H9 (cell line): ENCODE results near the gene TECRL. TPM values are rescaled to one million over a fixed set of nuclear protein-coding genes. Genes with fewer than 3 reads are reported as not detected.

Source experiments
- DNase-seq: peaks from one replicate; pipeline ENCODE4 v3.0.0-alpha.2; 2017
- H2AFZ ChIP-seq: one replicate; pipeline ENCODE4 v1.6.1; 2013; ENCODE audit warnings: mild to moderate bottlenecking, low read length, control low read depth, moderate library complexity
- H2AK5ac ChIP-seq: 2 replicates; pipeline ENCODE4 v1.6.1; 2013; ENCODE audit warnings: low read length, control low read depth, mixed read lengths; ENCODE audit not compliant: insufficient read length
- H2BK120ac ChIP-seq: one replicate; pipeline ENCODE4 v1.6.1; 2013; ENCODE audit warnings: low read depth, mild to moderate bottlenecking, low read length, control low read depth, inconsistent platforms; ENCODE audit not compliant: poor library complexity, severe bottlenecking
- H2BK12ac ChIP-seq: 2 replicates; pipeline ENCODE4 v1.6.1; 2013; ENCODE audit warnings: low read length, control low read depth, mixed read lengths, low read depth; ENCODE audit not compliant: insufficient read length
- H2BK15ac ChIP-seq: 2 replicates; pipeline ENCODE4 v1.6.1; 2013; ENCODE audit warnings: low read depth, low read length, control low read depth
- H2BK20ac ChIP-seq: one replicate; pipeline ENCODE4 v1.6.1; 2013; ENCODE audit warnings: low read depth, mild to moderate bottlenecking, low read length, control low read depth, inconsistent platforms; ENCODE audit not compliant: poor library complexity, severe bottlenecking
- H2BK5ac ChIP-seq: 2 replicates; pipeline ENCODE4 v1.6.1; 2013; ENCODE audit warnings: low read length, control low read depth, mixed read lengths; ENCODE audit not compliant: insufficient read length
- H3K14ac ChIP-seq: 2 replicates; pipeline ENCODE4 v1.6.1; 2013; ENCODE audit warnings: low read length, control low read depth; ENCODE audit not compliant: insufficient read depth
- H3K18ac ChIP-seq: 2 replicates; pipeline ENCODE4 v1.6.1; 2013; ENCODE audit warnings: low read depth, mild to moderate bottlenecking, mixed read lengths, low read length, control low read depth; ENCODE audit not compliant: insufficient read length
- H3K23ac ChIP-seq: 2 replicates; pipeline ENCODE4 v1.6.1; 2013; ENCODE audit warnings: low read length, control low read depth, mixed read lengths, low read depth; ENCODE audit not compliant: insufficient read length
- H3K23me2 ChIP-seq: 2 replicates; pipeline ENCODE4 v1.6.1; 2013; ENCODE audit warnings: low read depth, mild to moderate bottlenecking, mixed read lengths, low read length, control low read depth; ENCODE audit not compliant: insufficient read length, poor library complexity, severe bottlenecking
- H3K27ac ChIP-seq: 2 replicates; pipeline ENCODE4 v1.5.1; 2013; ENCODE audit warnings: low read length, control low read depth, mixed read lengths, low read depth; ENCODE audit not compliant: insufficient read length
- H3K27me3 ChIP-seq: 2 replicates; pipeline ENCODE4 v1.6.1; 2013; ENCODE audit warnings: low read length, control low read depth, inconsistent platforms; ENCODE audit not compliant: insufficient read depth
- H3K4ac ChIP-seq: 2 replicates; pipeline ENCODE4 v1.6.1; 2013; ENCODE audit warnings: low read depth, mild to moderate bottlenecking, control low read depth, inconsistent platforms, low read length, moderate library complexity
- H3K4me1 ChIP-seq: 2 replicates; pipeline ENCODE4 v1.6.1; 2013; ENCODE audit warnings: low read length, control low read depth, inconsistent platforms; ENCODE audit not compliant: insufficient read depth
- H3K4me2 ChIP-seq: 2 replicates; pipeline ENCODE4 v1.6.1; 2013; ENCODE audit warnings: low read length, control low read depth, mixed read lengths; ENCODE audit not compliant: insufficient read length, insufficient read depth
- H3K56ac ChIP-seq: 2 replicates; pipeline ENCODE4 v1.6.1; 2013; ENCODE audit warnings: low read depth, mild to moderate bottlenecking, mixed read lengths, low read length, control low read depth; ENCODE audit not compliant: insufficient read length
- H3K79me1 ChIP-seq: 2 replicates; pipeline ENCODE4 v1.6.1; 2013; ENCODE audit warnings: low read depth, mild to moderate bottlenecking, moderate library complexity, low read length, control low read depth, inconsistent platforms; ENCODE audit not compliant: insufficient read depth, poor library complexity, severe bottlenecking
- H3K79me2 ChIP-seq: 2 replicates; pipeline ENCODE4 v1.6.1; 2013; ENCODE audit warnings: low read length, control low read depth, inconsistent platforms; ENCODE audit not compliant: insufficient read depth
- H3K9ac ChIP-seq: 2 replicates; pipeline ENCODE4 v1.6.1; 2013; ENCODE audit warnings: low read length, control low read depth, mixed read lengths; ENCODE audit not compliant: insufficient read length; ENCODE audit errors: extremely low read depth
- H3K9me3 ChIP-seq: one replicate; pipeline ENCODE4 v1.6.1; 2013; ENCODE audit warnings: low read depth, low read length, inconsistent platforms; ENCODE audit not compliant: control insufficient read depth
- H3T11ph ChIP-seq: one replicate; pipeline ENCODE4 v1.6.1; 2013; ENCODE audit warnings: mild to moderate bottlenecking, low read length, control low read depth, inconsistent platforms
- H4K20me1 ChIP-seq: one replicate; pipeline ENCODE4 v1.6.1; 2013; ENCODE audit not compliant: control insufficient read depth, insufficient read length, insufficient read depth
- H4K5ac ChIP-seq: 2 replicates; pipeline ENCODE4 v1.6.1; 2013; ENCODE audit warnings: low read depth, mild to moderate bottlenecking, mixed read lengths, low read length, control low read depth; ENCODE audit not compliant: insufficient read length
- H4K8ac ChIP-seq: replicated peaks from 2 replicates; pipeline ENCODE4 v1.6.1; 2013; ENCODE audit warnings: low read length, control low read depth, mixed read lengths, low read depth; ENCODE audit not compliant: insufficient read length
- H4K91ac ChIP-seq: 2 replicates; pipeline ENCODE4 v1.6.1; 2013; ENCODE audit warnings: low read depth, mild to moderate bottlenecking, moderate library complexity, mixed read lengths, low read length, control low read depth; ENCODE audit not compliant: insufficient read length
- H3K27ac Mint-ChIP-seq, 3 experiments: 2 replicates in 2 of 3; 3 replicates in 1 of 3; pipeline ENCODE4 v1.8.0; 2020 to 2021; ENCODE audit warnings: mixed read lengths in 3 of 3, mild to moderate bottlenecking in 1 of 3, moderate library complexity in 1 of 3
- H3K27me3 Mint-ChIP-seq: 2 replicates; pipeline ENCODE4 v1.8.0; 2021; ENCODE audit warnings: low read depth, mild to moderate bottlenecking, moderate library complexity, mixed read lengths
- H3K36me3 Mint-ChIP-seq, 3 experiments: 2 replicates in 2 of 3; 3 replicates in 1 of 3; pipeline ENCODE4 v1.8.0; 2020 to 2021; ENCODE audit warnings: low read depth in 3 of 3, mixed read lengths in 3 of 3; ENCODE audit not compliant: insufficient read depth in 1 of 3
- H3K4me1 Mint-ChIP-seq, 2 experiments: 2 replicates each; pipeline ENCODE4 v1.8.0; 2020; ENCODE audit warnings: mixed read lengths in 2 of 2
- H3K4me3 Mint-ChIP-seq, 2 experiments: 2 replicates in 1 of 2; 3 replicates in 1 of 2; pipeline ENCODE4 v1.8.0; 2020 to 2021; ENCODE audit warnings: mild to moderate bottlenecking in 2 of 2, mixed read lengths in 2 of 2, moderate library complexity in 1 of 2
- H3K9me3 Mint-ChIP-seq, 2 experiments: 2 replicates in 1 of 2; 3 replicates in 1 of 2; pipeline ENCODE4 v1.8.0; 2020; ENCODE audit warnings: mild to moderate bottlenecking in 2 of 2, mixed read lengths in 2 of 2, moderate library complexity in 1 of 2
- total RNA-seq: library from RNA; stranded (reverse); gene quantifications from 2 replicates; pipeline ENCODE4 v1.2.1, GENCODE V29; 2021
- TF ChIP-seq, protein P1 (sequence below): fragments of 200-600 bp; sonication (generic); conservative IDR thresholded peaks from 3 replicates; pipeline ENCODE4 v1.8.0; 2021; ENCODE audit warnings: antibody characterized with exemption, mild to moderate bottlenecking

Gene TECRL
- total RNA-seq, 1 experiment from 2014 or later = not detected

DNA sequence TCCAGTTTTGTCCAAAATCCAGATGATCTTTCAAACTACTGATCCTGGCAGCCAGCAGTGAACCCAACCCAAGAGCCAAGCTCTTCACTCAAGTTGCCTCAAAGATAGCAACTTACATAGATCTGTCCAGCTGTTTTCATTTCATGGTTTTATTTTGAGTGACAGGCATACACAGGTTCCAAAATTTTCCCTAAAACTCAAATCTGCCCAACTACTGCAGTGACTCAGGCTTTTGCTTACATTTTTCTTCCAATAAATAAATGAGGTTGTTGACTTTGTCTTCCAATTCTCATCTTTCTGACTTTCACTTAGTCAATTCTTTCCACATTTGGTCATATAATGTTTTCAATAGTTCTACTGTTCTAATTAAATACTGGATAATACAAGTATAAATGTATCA is 158.8 kb downstream of the TECRL start:
- no peaks in the 10 kb centered on the region for H3K4me1 ChIP-seq
- Mint-ChIP-seq H3K27me3 (peaks cover 1% of the 10 kb centered on the region; the same call in 1 of the 2 replicates), H3K36me3 (peaks cover 6 to 9% (median 7%) of the 10 kb centered on the region in 3 experiments; a peak in 6 of 7 replicates), H3K4me3 (no peak overlapping the region), H3K9me3 (peaks cover 5 to 13% of the 10 kb centered on the region in 2 experiments), H3K27ac (no peak overlapping the region), H3K4me1 (no peaks in the 10 kb centered on the region)
- no peak overlapping the region for H2BK15ac ChIP-seq
- no peaks in the 10 kb centered on the region for H4K20me1 ChIP-seq
- no peak overlapping the region for H3K56ac ChIP-seq
- no peak overlapping the region for H4K8ac ChIP-seq
- no peaks in the 10 kb centered on the region for H3K79me2 ChIP-seq
- no peak overlapping the region for H4K91ac ChIP-seq
- no peak overlapping the region for H3K9ac ChIP-seq
- no peak overlapping the region for H3K4ac ChIP-seq
- no peak overlapping the region for H2BK120ac ChIP-seq
- no peak overlapping the region for H3K27ac ChIP-seq
- H2BK20ac ChIP-seq = no peak overlapping the region
- H3K18ac ChIP-seq = no peak overlapping the region
- no peaks in the 10 kb centered on the region for H3K79me1 ChIP-seq
- no peaks in the 10 kb centered on the region for H3K27me3 ChIP-seq
- H2AFZ ChIP-seq = no peak overlapping the region
- no peak overlapping the region for H3T11ph ChIP-seq
- H2AK5ac ChIP-seq = no peak overlapping the region
- no peak for DNase-seq
- no peak overlapping the region for H2BK12ac ChIP-seq
- TF ChIP-seq, protein P1, sequence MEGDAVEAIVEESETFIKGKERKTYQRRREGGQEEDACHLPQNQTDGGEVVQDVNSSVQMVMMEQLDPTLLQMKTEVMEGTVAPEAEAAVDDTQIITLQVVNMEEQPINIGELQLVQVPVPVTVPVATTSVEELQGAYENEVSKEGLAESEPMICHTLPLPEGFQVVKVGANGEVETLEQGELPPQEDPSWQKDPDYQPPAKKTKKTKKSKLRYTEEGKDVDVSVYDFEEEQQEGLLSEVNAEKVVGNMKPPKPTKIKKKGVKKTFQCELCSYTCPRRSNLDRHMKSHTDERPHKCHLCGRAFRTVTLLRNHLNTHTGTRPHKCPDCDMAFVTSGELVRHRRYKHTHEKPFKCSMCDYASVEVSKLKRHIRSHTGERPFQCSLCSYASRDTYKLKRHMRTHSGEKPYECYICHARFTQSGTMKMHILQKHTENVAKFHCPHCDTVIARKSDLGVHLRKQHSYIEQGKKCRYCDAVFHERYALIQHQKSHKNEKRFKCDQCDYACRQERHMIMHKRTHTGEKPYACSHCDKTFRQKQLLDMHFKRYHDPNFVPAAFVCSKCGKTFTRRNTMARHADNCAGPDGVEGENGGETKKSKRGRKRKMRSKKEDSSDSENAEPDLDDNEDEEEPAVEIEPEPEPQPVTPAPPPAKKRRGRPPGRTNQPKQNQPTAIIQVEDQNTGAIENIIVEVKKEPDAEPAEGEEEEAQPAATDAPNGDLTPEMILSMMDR = no peak
- H3K9me3 ChIP-seq = no peaks in the 10 kb centered on the region
- H3K23me2 ChIP-seq = no peaks in the 10 kb centered on the region
- H2BK5ac ChIP-seq = no peak overlapping the region
- no peak overlapping the region for H3K4me2 ChIP-seq
- H3K23ac ChIP-seq = no peak overlapping the region
- H3K14ac ChIP-seq = no peak overlapping the region
- H4K5ac ChIP-seq = no peak overlapping the region
